A549 (cell line): ENCODE results near the gene PRIMA1. TPM values are rescaled to one million over a fixed set of nuclear protein-coding genes. Genes with fewer than 3 reads are reported as not detected.
"Not testable (repeated sequence)": the region's sequence is repeated elsewhere in the genome, so short reads cannot be mapped to it uniquely, and the experiment has no call there.

Experiments
- ATAC-seq, 2 experiments: fragments of 200-7000 bp in 1 of 2; fragments of >200 bp in 1 of 2; cut with Nextera tagmentation in 1 of 2; cut with Tn5 transposase in 1 of 2; 3 replicates each; pipeline versions ENCODE4 v1.8.0 to v1.9.1; 2018 to 2020; ENCODE audit warnings: mild to moderate bottlenecking in 1 of 2, moderate library complexity in 1 of 2
- CTCF ChIA-PET: fragments of 300-600 bp; sonication (Branson Sonifier 250); formaldehyde crosslinking; extraction: SDS; loops from one replicate; lab custom pipeline; 2021; ENCODE audit warnings: antibody characterized with exemption, inconsistent platforms; lab: Yijun Ruan, JAX
- POLR2A ChIA-PET: fragments of 350-600 bp; formaldehyde crosslinking; extraction: SDS; loops from one replicate; lab custom pipeline; 2021; ENCODE audit warnings: antibody characterized with exemption, inconsistent platforms; lab: Yijun Ruan, JAX
- DNase-seq, 2 experiments: peaks; one replicate each; pipeline versions ENCODE4 v3.0.0 to v3.0.0-alpha.2; 2011 to 2016; ENCODE audit warnings: low read depth in 1 of 2, low spot score in 1 of 2
- FAIRE-seq: peaks from 2 replicates; lab custom pipeline; 2011; peaks lifted over from hg19 to GRCh38; lab: Jason Lieb, UNC
- H3K27ac ChIP-seq, 2 experiments: fragments of >200 bp; sonication (Bioruptor Twin); formaldehyde crosslinking; 3 replicates each; pipeline ENCODE4 v1.5.1; 2016 to 2017
- H3K4me1 ChIP-seq: fragments of >200 bp; sonication (Bioruptor Twin); formaldehyde crosslinking; 3 replicates; pipeline ENCODE4 v1.6.1; 2016
- H3K4me2 ChIP-seq: fragments of >200 bp; sonication (Bioruptor Twin); formaldehyde crosslinking; 3 replicates; pipeline ENCODE4 v1.6.1; 2016
- H3K4me3 ChIP-seq: fragments of >200 bp; sonication (Bioruptor Twin); formaldehyde crosslinking; 3 replicates; pipeline ENCODE4 v1.5.1; 2016
- H3K9me3 ChIP-seq: fragments of >200 bp; sonication (Bioruptor Twin); formaldehyde crosslinking; 3 replicates; pipeline ENCODE4 v1.6.1; 2016
- CBX2 ChIP-seq: fragments of 200-600 bp; sonication (generic); IDR thresholded peaks from 2 replicates; pipeline ENCODE4 v1.6.1; 2016; ENCODE audit warnings: low read depth, mild to moderate bottlenecking, borderline replicate concordance
- HOXB13 ChIP-seq: fragments of 250-450 bp; sonication (Bioruptor Pico); IDR thresholded peaks from 2 replicates; pipeline ENCODE4 v1.5.0; 2020; ENCODE audit warnings: low read depth, mild to moderate bottlenecking, moderate library complexity
- HOXB5 ChIP-seq: fragments of 250-450 bp; sonication (Bioruptor Pico); IDR thresholded peaks from 2 replicates; pipeline ENCODE4 v1.5.0; 2020; ENCODE audit warnings: mild to moderate bottlenecking, moderate library complexity
- NFE2L2 ChIP-seq: fragments of 150-350 bp; conservative IDR thresholded peaks from 2 replicates; pipeline ENCODE4 v1.6.1; 2014; ENCODE audit warnings: low read length
- NPAS2 ChIP-seq: fragments of 250-450 bp; sonication (Bioruptor Pico); IDR thresholded peaks from 2 replicates; pipeline ENCODE4 v1.8.0; 2022; ENCODE audit warnings: mild to moderate bottlenecking, moderate library complexity, borderline replicate concordance
- REST ChIP-seq: fragments of 200-600 bp; sonication (generic); IDR thresholded peaks from 2 replicates; pipeline ENCODE4 v1.6.1; 2016; ENCODE audit warnings: antibody characterized with exemption, mild to moderate bottlenecking, moderate library complexity
- RFX5 ChIP-seq: fragments of 450-650 bp; IDR thresholded peaks from 2 replicates; pipeline ENCODE4 v1.7.1; 2014; ENCODE audit warnings: antibody characterized with exemption, mild to moderate bottlenecking, moderate library complexity
- RNF2 ChIP-seq: fragments of 200-600 bp; sonication (generic); IDR thresholded peaks from 2 replicates; pipeline ENCODE4 v1.6.1; 2016; ENCODE audit warnings: low read depth, mild to moderate bottlenecking, antibody characterized with exemption, moderate library complexity, borderline replicate concordance
- SMC3 ChIP-seq: fragments of >200 bp; sonication (Bioruptor Twin); formaldehyde crosslinking; IDR thresholded peaks from 3 replicates; pipeline ENCODE4 v1.6.1; 2018; ENCODE audit warnings: inconsistent platforms
- ZSCAN20 ChIP-seq: fragments of 250-450 bp; sonication (Bioruptor Pico); IDR thresholded peaks from 2 replicates; pipeline ENCODE4 v1.8.0; 2022; ENCODE audit warnings: mild to moderate bottlenecking, moderate library complexity
- WGBS: methylation state at CpG from one replicate; pipeline ENCODE4 v1.1.6; 2017; ENCODE audit errors: missing lambda C conversion rate; 5-methylcytosine and 5-hydroxymethylcytosine counted together
- polyA plus RNA-seq, 4 experiments: library from polyadenylated mRNA; depleted of rRNA in 3 of 4; stranded (reverse); fragments of >200 nt; fragmentation: RNase III in 1 of 4; extraction: RNeasy Plus Mini Kit Qiagen cat#74134 plus additional on column Dnase treatment in 1 of 4; gene quantifications; 2 replicates in 3 of 4; 3 replicates in 1 of 4; pipeline ENCODE4 v1.2.3, GENCODE V29; 2011 to 2017
- TF ChIP-seq, protein P1 (sequence below): fragments of 450-650 bp; IDR thresholded peaks from 2 replicates; pipeline ENCODE4 v1.6.1; 2014; ENCODE audit warnings: antibody characterized with exemption
- TF ChIP-seq, protein P2 (sequence below): fragments of >200 bp; sonication (Bioruptor Twin); formaldehyde crosslinking; IDR thresholded peaks from 3 replicates; pipeline ENCODE4 v1.5.1; 2016

Gene PRIMA1
- polyA plus RNA-seq, 2 of the 4 experiments (the other 2 are of a cell fraction): 0.14 to 0.17 TPM

DNA sequence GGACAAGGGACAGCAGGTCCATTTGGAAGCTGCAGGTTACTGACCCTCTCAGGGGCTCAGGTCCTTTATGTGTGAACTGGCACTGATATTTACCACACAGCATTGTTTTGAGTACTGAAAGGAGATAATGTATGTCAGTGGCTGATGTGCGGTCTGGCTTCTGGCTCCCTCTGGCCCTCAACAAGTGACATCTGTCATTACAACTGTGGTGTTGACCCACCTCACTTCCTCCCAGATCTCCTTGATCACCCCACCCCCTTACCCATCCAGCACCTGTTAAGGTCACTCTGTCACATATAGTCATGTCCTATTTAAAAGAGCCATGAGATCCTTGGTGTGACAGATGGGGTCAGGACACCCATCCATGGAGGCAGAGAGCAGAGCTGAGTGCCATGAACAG lies 22.7 kb upstream of the PRIMA1 start (continued):
- TF ChIP-seq, protein P1, sequence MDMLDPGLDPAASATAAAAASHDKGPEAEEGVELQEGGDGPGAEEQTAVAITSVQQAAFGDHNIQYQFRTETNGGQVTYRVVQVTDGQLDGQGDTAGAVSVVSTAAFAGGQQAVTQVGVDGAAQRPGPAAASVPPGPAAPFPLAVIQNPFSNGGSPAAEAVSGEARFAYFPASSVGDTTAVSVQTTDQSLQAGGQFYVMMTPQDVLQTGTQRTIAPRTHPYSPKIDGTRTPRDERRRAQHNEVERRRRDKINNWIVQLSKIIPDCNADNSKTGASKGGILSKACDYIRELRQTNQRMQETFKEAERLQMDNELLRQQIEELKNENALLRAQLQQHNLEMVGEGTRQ: no peak
- TF ChIP-seq SMC3: no peak
- TF ChIP-seq, all 56 proteins: peak for 0

DNA sequence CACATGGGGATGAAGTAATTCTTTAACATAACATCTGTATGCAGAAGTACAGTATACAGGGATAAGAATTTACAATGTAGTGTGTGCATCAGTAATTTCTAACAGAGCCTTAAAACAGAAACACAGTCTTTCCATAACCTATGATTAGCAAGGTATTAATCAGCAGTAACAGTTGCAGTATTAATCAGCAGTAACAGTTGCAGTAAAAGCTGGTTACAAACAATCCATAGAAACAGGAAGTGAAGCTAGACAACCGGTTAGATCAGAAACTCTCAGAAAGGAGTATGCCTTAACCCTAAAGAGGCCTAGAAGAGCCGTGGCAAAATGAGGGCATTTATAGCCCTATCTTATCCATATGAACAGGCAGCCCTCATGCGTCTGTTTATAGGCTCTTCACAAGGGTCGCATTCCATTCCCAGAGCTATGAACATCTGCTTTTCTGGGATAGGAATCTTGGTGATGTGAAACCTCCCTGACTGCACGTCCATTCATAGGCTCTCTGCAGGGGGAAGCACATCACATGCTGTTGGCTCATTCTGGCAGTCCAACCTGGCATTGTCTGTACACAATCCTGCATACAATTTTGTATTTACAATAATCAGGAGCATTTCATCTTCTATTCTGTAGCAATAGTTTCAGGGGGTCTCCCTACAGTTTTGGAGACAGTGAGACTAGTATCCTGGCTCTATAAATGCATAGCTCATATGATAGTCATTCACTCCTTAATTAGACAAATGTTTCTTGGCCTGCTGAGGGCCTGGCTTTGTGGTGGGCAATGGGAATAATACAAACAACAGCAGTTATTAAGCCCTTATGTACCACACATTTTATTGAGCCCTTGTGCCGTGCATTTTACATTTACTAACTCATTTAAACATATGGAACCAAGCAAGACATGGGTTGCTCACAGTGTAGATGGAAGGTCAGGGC lies 21.5 kb upstream of the PRIMA1 start:
- H3K4me1 ChIP-seq, ATAC-seq, H3K4me2 ChIP-seq, DNase-seq, FAIRE-seq, POLR2A ChIA-PET, H3K27ac ChIP-seq, H3K4me3 ChIP-seq: not testable (repeated sequence)
- CTCF ChIA-PET: interaction anchor here (1.1 kb wide), 1 partner anchor 15 kb away, joined by 3 read pairs; no protein-coding TSS in a partner anchor
- H3K9me3 ChIP-seq: peaks cover 10% of the 10 kb centered on the region; the same call in 2 of the 3 replicates
- 20% methylated on average over 6 of the region's 6 CpGs for WGBS

- WGBS: 42% methylated on average over 9 of the region's 9 CpGs
- DNase-seq: no peak
- ChIA-PET POLR2A (no interaction called here), CTCF (no interaction called here)
- no peaks in the 10 kb centered on the region for H3K9me3 ChIP-seq
- ATAC-seq: no peak
- H3K4me1 ChIP-seq: no peaks in the 10 kb centered on the region
- no peak overlapping the region for H3K27ac ChIP-seq
- no peak overlapping the region for H3K4me3 ChIP-seq
- no peak for FAIRE-seq
- no peak for TF ChIP-seq ZSCAN20 (CRISPR knock-in tag)
- TF ChIP-seq HOXB5 (CRISPR knock-in tag): no peak
- TF ChIP-seq CBX2: no peak
- TF ChIP-seq NPAS2 (CRISPR knock-in tag): no peak
- TF ChIP-seq RNF2: no peak
- no peak for TF ChIP-seq NFE2L2
- TF ChIP-seq REST: no peak
- TF ChIP-seq RFX5: no peak
- TF ChIP-seq, protein P1: no peak
- TF ChIP-seq HOXB13 (CRISPR knock-in tag): no peak
- TF ChIP-seq, protein P2, sequence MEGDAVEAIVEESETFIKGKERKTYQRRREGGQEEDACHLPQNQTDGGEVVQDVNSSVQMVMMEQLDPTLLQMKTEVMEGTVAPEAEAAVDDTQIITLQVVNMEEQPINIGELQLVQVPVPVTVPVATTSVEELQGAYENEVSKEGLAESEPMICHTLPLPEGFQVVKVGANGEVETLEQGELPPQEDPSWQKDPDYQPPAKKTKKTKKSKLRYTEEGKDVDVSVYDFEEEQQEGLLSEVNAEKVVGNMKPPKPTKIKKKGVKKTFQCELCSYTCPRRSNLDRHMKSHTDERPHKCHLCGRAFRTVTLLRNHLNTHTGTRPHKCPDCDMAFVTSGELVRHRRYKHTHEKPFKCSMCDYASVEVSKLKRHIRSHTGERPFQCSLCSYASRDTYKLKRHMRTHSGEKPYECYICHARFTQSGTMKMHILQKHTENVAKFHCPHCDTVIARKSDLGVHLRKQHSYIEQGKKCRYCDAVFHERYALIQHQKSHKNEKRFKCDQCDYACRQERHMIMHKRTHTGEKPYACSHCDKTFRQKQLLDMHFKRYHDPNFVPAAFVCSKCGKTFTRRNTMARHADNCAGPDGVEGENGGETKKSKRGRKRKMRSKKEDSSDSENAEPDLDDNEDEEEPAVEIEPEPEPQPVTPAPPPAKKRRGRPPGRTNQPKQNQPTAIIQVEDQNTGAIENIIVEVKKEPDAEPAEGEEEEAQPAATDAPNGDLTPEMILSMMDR: no peak
- no peak overlapping the region for H3K4me2 ChIP-seq
These were observed 16.4 kb upstream of the PRIMA1 start for GRCh38 chr14:93804654-93805053.
